ENCODE measurements around the gene SCAF4.
A peak's percentile ranks its signal among the peaks of the same experiment; 100 is the strongest.

DNA sequence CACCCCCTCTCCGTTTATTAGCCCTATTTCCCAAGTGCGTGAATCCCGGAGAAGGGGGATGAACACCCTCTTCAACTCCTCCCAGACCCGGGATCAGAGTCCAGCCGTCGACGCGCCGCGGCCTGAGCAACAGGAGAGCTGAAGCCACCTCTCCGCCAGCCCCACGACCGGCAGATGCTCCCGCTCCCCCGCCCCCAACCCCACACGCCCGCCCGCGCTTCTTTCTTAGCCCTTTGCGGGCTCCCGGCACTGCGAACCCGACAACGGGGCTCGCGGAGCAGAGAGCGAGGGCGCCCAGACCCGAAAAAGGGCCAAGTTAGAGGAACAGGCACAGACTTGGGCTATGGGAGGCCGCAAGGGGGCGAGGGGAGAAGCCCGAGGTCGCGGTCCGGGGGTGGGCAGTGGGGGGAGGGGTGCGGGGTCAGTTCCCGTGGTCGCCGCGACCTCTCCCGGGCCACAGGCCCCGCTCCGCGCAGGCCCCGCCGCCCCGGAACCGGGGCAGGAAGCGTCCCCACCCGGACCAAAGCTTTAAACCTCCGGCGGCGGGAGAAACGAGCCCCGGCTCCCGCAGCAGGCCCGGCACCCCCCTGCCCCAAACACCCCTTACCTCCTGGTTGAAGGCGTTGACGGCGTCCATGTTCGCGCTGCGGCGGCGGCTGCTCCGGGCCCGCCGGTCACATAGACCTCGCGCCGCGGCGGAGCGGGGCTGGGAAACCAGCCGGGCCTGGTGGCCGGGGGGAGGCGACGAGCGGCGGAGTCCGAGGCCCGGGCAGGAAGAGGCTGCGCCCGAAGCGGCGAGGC is 662 bp downstream of the SCAF4 start:
- TF ChIP-seq, protein P1, sequence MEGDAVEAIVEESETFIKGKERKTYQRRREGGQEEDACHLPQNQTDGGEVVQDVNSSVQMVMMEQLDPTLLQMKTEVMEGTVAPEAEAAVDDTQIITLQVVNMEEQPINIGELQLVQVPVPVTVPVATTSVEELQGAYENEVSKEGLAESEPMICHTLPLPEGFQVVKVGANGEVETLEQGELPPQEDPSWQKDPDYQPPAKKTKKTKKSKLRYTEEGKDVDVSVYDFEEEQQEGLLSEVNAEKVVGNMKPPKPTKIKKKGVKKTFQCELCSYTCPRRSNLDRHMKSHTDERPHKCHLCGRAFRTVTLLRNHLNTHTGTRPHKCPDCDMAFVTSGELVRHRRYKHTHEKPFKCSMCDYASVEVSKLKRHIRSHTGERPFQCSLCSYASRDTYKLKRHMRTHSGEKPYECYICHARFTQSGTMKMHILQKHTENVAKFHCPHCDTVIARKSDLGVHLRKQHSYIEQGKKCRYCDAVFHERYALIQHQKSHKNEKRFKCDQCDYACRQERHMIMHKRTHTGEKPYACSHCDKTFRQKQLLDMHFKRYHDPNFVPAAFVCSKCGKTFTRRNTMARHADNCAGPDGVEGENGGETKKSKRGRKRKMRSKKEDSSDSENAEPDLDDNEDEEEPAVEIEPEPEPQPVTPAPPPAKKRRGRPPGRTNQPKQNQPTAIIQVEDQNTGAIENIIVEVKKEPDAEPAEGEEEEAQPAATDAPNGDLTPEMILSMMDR (IDR thresholded peaks at IDR 0.05), result peak; percentile 36
- TF ChIP-seq EZH2 (IDR thresholded peaks at IDR 0.05; ENCODE audit: borderline replicate concordance, insufficient read depth, low read depth, low read length, poor library complexity, severe bottlenecking), result no peak
